ENCODE data around the gene SLAMF1. TPM values are rescaled to one million over a fixed set of nuclear protein-coding genes. Genes with fewer than 3 reads are reported as not detected.

SLAMF1 gene
- polyA plus RNA-seq, 1 experiment = not detected

GRCh38 chr1:160622501-160623226 lies 24.2 kb downstream of the SLAMF1 start:
- ChIA-PET POLR2A (no interaction called here), CTCF (interaction anchor here (0.6 kb wide), 2 partner anchors 79 to 367 kb away, joined by 3 to 6 read pairs; no protein-coding TSS in a partner anchor)
- Histone ChIP-seq H3K9me3 (ENCODE audit: control insufficient read depth, insufficient read depth, low read length) (no peaks in the 10 kb centered on the region), H3K27ac (ENCODE audit: low read depth, low read length) (no peak overlapping the region), H3K27me3 (ENCODE audit: control insufficient read depth, insufficient read depth, low read length) (no peaks in the 10 kb centered on the region), H3K4me3 (ENCODE audit: low read depth, low read length) (no peak overlapping the region)
- no peak for TF ChIP-seq CTCF (IDR thresholded peaks at IDR 0.05; ENCODE audit: low read depth, low read length)
- DNase-seq (ENCODE audit: low read depth, low spot score) = no peak

- Histone ChIP-seq H3K9me3 (ENCODE audit: control insufficient read depth, insufficient read depth, low read length) (no peaks in the 10 kb centered on the region), H3K4me3 (ENCODE audit: low read depth, low read length) (no peak overlapping the region), H3K27me3 (ENCODE audit: control insufficient read depth, insufficient read depth, low read length) (no peaks in the 10 kb centered on the region), H3K27ac (ENCODE audit: low read depth, low read length) (no peak overlapping the region)
- no peak for DNase-seq (ENCODE audit: low read depth, low spot score)
- no peak for TF ChIP-seq CTCF (IDR thresholded peaks at IDR 0.05; ENCODE audit: low read depth, low read length)
- ChIA-PET CTCF (no interaction called here), POLR2A (no interaction called here)
Observed at GRCh38 chr1:160621633-160622413, 25.0 kb downstream of the SLAMF1 start.

- Histone ChIP-seq H3K9me3 (ENCODE audit: control insufficient read depth, insufficient read depth, low read length) (no peaks in the 10 kb centered on the region), H3K27me3 (ENCODE audit: control insufficient read depth, insufficient read depth, low read length) (no peaks in the 10 kb centered on the region), H3K27ac (ENCODE audit: low read depth, low read length) (no peak overlapping the region), H3K4me3 (ENCODE audit: low read depth, low read length) (no peak overlapping the region)
- no peak for DNase-seq (ENCODE audit: low read depth, low spot score)
- ChIA-PET CTCF (no interaction called here), POLR2A (no interaction called here)
- TF ChIP-seq CTCF (IDR thresholded peaks at IDR 0.05; ENCODE audit: low read depth, low read length) = no peak
Observed at GRCh38 chr1:160620942-160621632, 25.8 kb downstream of the SLAMF1 start.

- Histone ChIP-seq H3K4me3 (ENCODE audit: low read depth, low read length) (no peak overlapping the region), H3K27ac (ENCODE audit: low read depth, low read length) (no peak overlapping the region), H3K27me3 (ENCODE audit: control insufficient read depth, insufficient read depth, low read length) (no peaks in the 10 kb centered on the region), H3K9me3 (ENCODE audit: control insufficient read depth, insufficient read depth, low read length) (no peaks in the 10 kb centered on the region)
- ChIA-PET POLR2A (no interaction called here), CTCF (interaction anchor here (0.6 to 1.3 kb wide), 2 partner anchors 14 to 62 kb away, joined by 4 to 5 read pairs; no protein-coding TSS in a partner anchor)
- no peak for DNase-seq (ENCODE audit: low read depth, low spot score)
- no peak for TF ChIP-seq CTCF (IDR thresholded peaks at IDR 0.05; ENCODE audit: low read depth, low read length)
Observed at GRCh38 chr1:160619742-160620277, 27.0 kb downstream of the SLAMF1 start.
